Measurements from ENCODE around the gene GALNT6.

GRCh38 chr12:51406290-51406689 lies 15.1 kb upstream of the GALNT6 start:
- no peak for TF ChIP-seq CTCF (conservative IDR thresholded peaks at IDR 0.05 in 1 of 2, IDR thresholded peaks at IDR 0.05 in 1 of 2; ENCODE audit: low read depth in 1 of 2, low read length in 2 of 2)
- no peak for TF ChIP-seq EZH2 (IDR thresholded peaks at IDR 0.05; ENCODE audit: low read length, missing control alignments)
